Choroid plexus epithelial cell (primary cell): ENCODE results near the gene ITPR3.

ENCODE experiments used
- DNase-seq: peaks from one replicate; pipeline ENCODE4 v3.0.0-alpha.2; 2010; ENCODE audit warnings: low read depth
- H3K4me3 ChIP-seq: 2 replicates; pipeline ENCODE4 v1.5.1; 2011; ENCODE audit warnings: low read depth, mild to moderate bottlenecking, control low read depth, low read length, moderate library complexity
- TF ChIP-seq, protein P1 (sequence below): conservative IDR thresholded peaks from 2 replicates; pipeline ENCODE4 v1.5.1; 2011; ENCODE audit warnings: low read depth, mild to moderate bottlenecking, control low read depth, inconsistent platforms, low read length, moderate library complexity

Gene ITPR3

GRCh38 chr6:33684428-33684896 lies 63.3 kb downstream of the ITPR3 start:
- TF ChIP-seq, protein P1, sequence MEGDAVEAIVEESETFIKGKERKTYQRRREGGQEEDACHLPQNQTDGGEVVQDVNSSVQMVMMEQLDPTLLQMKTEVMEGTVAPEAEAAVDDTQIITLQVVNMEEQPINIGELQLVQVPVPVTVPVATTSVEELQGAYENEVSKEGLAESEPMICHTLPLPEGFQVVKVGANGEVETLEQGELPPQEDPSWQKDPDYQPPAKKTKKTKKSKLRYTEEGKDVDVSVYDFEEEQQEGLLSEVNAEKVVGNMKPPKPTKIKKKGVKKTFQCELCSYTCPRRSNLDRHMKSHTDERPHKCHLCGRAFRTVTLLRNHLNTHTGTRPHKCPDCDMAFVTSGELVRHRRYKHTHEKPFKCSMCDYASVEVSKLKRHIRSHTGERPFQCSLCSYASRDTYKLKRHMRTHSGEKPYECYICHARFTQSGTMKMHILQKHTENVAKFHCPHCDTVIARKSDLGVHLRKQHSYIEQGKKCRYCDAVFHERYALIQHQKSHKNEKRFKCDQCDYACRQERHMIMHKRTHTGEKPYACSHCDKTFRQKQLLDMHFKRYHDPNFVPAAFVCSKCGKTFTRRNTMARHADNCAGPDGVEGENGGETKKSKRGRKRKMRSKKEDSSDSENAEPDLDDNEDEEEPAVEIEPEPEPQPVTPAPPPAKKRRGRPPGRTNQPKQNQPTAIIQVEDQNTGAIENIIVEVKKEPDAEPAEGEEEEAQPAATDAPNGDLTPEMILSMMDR = no peak
- no peak for DNase-seq
- no peak overlapping the region for H3K4me3 ChIP-seq

- TF ChIP-seq, protein P1 = no peak
- H3K4me3 ChIP-seq = no peak overlapping the region
- DNase-seq = no peak
Observed at GRCh38 chr6:33684983-33685382, 63.9 kb downstream of the ITPR3 start.

DNA sequence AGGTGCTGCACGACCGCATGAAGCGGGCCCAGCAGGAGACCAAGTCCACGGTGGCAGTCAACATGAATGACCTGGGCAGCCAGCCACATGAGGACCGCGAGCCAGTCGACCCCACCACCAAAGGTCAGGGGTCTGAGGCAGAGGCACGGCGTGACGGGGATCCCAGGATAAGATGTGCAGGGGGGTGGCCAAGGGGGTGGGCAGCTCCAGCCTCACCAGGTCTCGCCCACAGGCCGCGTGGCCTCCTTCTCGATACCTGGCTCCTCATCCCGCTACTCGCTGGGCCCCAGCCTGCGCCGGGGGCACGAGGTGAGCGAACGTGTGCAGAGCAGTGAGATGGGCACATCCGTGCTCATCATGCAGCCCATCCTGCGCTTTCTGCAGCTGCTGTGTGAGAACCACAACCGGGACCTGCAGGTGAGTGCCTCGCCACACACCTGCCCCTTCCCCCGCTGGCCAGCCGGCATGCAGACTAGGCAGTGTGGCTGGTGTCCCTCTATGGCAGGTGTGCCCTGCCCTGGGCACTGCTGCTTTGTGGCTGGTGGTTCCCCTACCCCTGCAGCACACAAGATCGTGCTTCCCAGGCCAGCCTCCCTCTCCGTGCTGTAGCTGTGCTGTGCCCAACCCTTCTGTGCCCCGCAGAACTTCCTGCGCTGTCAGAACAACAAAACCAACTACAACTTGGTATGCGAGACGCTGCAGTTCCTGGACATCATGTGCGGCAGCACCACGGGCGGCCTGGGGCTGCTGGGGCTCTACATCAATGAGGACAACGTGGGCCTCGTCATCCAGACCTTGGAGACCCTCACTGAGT lies 64.5 kb downstream of the ITPR3 start:
- TF ChIP-seq, protein P1 = no peak
- no peak for DNase-seq
- H3K4me3 ChIP-seq = no peak overlapping the region

DNA sequence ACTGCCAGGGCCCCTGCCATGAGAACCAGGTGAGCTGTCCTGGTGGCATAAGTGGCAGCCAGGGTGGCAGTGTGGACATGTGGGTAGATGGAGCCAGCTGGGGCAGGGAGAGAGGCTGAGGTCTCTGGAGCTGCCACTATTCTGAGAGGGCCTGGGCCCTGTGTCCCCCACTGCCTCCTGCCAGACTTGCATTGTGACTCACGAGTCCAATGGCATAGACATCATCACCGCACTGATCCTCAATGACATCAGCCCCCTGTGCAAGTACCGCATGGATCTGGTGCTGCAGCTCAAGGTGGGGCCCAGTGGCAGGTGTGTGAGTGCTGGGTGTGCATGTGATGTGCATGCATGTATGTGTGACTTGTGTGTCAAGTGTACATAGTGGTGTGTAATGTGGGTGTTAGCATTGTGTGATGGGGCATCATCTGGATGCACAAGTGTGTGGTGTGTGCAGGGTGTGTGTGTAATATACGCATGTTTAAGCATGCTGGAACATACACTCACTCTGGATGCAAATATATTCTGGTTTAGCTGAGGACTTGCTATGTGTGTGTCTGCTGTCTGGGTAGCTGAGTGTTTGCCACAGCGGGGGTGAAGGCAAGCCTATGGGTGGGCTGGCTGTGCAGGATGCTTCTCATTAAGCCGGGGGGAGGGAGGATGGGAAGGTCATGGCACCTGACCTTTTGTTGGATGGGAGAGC lies 65.3 kb downstream of the ITPR3 start:
- no peak overlapping the region for H3K4me3 ChIP-seq
- DNase-seq = no peak
- TF ChIP-seq, protein P1 = no peak

GRCh38 chr6:33686981-33687975 lies 66.2 kb downstream of the ITPR3 start:
- no peak for DNase-seq
- H3K4me3 ChIP-seq = no peak overlapping the region
- TF ChIP-seq, protein P1 = no peak

- no peak for DNase-seq
- H3K4me3 ChIP-seq = no peak overlapping the region
- TF ChIP-seq, protein P1 = no peak
Observed at GRCh38 chr6:33688006-33688405, 66.9 kb downstream of the ITPR3 start.
